Right atrium auricular region (tissue), 2 donors: ENCODE data around the gene DSE. TPM values are rescaled to one million over a fixed set of nuclear protein-coding genes. Genes with fewer than 3 reads are reported as not detected.

Source experiments
- DNase-seq: peaks from one replicate; pipeline ENCODE4 v3.0.0-alpha.2; 2019; ENCODE audit warnings: low spot score
- H3K27ac ChIP-seq, 2 donors: fragments of 200-600 bp; sonication (generic); 1 replicate in 1 of 2; 2 replicates in 1 of 2; pipeline ENCODE4 v1.5.1; 2016 to 2019
- H3K27me3 ChIP-seq, 2 donors: fragments of 200-600 bp; sonication (generic); one replicate each; pipeline versions ENCODE4 v1.5.1 to v1.6.0; 2017 to 2019
- H3K36me3 ChIP-seq: fragments of 200-600 bp; sonication (generic); one replicate; pipeline ENCODE4 v1.5.1; 2016
- H3K4me1 ChIP-seq, 2 donors: fragments of 200-600 bp; sonication (generic); one replicate each; pipeline versions ENCODE4 v1.5.1 to v1.6.0; 2017 to 2019
- H3K4me3 ChIP-seq, 2 donors: fragments of 200-600 bp; sonication (generic); 1 replicate in 1 of 2; 2 replicates in 1 of 2; pipeline ENCODE4 v1.5.1; 2017 to 2019; ENCODE audit warnings: mild to moderate bottlenecking in 1 of 2, moderate library complexity in 1 of 2
- H3K9me3 ChIP-seq, 2 donors: fragments of 200-600 bp; sonication (generic); one replicate each; pipeline ENCODE4 v1.5.1; 2019
- total RNA-seq, 2 donors: library from RNA; depleted of rRNA; stranded (reverse); fragments of >200 nt; gene quantifications; one replicate each; pipeline ENCODE4 v1.1.0, GENCODE V29; 2016
- TF ChIP-seq, protein P1 (sequence below), 2 donors: fragments of 200-600 bp; sonication (generic); IDR thresholded peaks; one replicate each; pipeline ENCODE4 v1.5.1; 2019; ENCODE audit warnings: antibody characterized with exemption in 2 of 2

DSE gene
- total RNA-seq, 2 donors from 2014 or later = 19.4 to 31.7 TPM

- Histone ChIP-seq H3K27ac (peak overlapping the region; percentile 95 to 98), H3K4me1 (peaks cover 0 to 28% of the 10 kb centered on the region in 2 donors), H3K27me3 (no peaks in the 10 kb centered on the region), H3K4me3 (peak overlapping the region; percentile 79 to 94), H3K9me3 (no peaks in the 10 kb centered on the region), H3K36me3 (no peaks in the 10 kb centered on the region)
- TF ChIP-seq, protein P1, sequence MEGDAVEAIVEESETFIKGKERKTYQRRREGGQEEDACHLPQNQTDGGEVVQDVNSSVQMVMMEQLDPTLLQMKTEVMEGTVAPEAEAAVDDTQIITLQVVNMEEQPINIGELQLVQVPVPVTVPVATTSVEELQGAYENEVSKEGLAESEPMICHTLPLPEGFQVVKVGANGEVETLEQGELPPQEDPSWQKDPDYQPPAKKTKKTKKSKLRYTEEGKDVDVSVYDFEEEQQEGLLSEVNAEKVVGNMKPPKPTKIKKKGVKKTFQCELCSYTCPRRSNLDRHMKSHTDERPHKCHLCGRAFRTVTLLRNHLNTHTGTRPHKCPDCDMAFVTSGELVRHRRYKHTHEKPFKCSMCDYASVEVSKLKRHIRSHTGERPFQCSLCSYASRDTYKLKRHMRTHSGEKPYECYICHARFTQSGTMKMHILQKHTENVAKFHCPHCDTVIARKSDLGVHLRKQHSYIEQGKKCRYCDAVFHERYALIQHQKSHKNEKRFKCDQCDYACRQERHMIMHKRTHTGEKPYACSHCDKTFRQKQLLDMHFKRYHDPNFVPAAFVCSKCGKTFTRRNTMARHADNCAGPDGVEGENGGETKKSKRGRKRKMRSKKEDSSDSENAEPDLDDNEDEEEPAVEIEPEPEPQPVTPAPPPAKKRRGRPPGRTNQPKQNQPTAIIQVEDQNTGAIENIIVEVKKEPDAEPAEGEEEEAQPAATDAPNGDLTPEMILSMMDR (IDR thresholded peaks at IDR 0.05) = no peak
- peak; percentile 89 for DNase-seq
Observed at GRCh38 chr6:116371120-116371917, 572 bp downstream of the DSE start.

DNA sequence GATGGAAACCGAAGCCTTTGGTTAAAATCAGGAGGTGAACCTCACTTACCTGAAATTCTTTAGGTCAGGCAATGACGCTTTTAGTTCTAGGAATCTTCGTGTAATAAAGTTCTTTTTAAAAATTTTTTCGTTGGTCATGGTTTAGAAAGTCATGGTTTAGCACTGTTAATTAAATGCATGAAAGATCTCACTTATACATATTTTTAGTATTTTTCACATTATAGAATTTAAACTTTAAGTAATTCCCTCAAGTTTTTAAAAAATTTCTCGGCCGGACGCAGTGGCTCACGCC lies 1.1 kb downstream of the DSE start:
- H3K36me3 ChIP-seq = no peaks in the 10 kb centered on the region
- H3K27me3 ChIP-seq = no peaks in the 10 kb centered on the region
- H3K4me1 ChIP-seq = peaks cover 0 to 28% of the 10 kb centered on the region in 2 donors
- H3K9me3 ChIP-seq = no peaks in the 10 kb centered on the region
- H3K4me3 ChIP-seq = peak overlapping the region; percentile 79 to 94
- TF ChIP-seq, protein P1 (IDR thresholded peaks at IDR 0.05) = no peak
- no peak for DNase-seq
- H3K27ac ChIP-seq = peak overlapping the region; percentile 95 to 98

GRCh38 chr6:116373300-116373699 lies 2.6 kb downstream of the DSE start:
- no peak for DNase-seq
- H3K36me3 ChIP-seq = no peaks in the 10 kb centered on the region
- TF ChIP-seq, protein P1 (IDR thresholded peaks at IDR 0.05) = no peak
- no peak overlapping the region for H3K4me3 ChIP-seq
- H3K27me3 ChIP-seq = no peaks in the 10 kb centered on the region
- H3K4me1 ChIP-seq = peaks cover 0 to 28% of the 10 kb centered on the region in 2 donors
- no peak overlapping the region for H3K27ac ChIP-seq
- H3K9me3 ChIP-seq = no peaks in the 10 kb centered on the region

DNA sequence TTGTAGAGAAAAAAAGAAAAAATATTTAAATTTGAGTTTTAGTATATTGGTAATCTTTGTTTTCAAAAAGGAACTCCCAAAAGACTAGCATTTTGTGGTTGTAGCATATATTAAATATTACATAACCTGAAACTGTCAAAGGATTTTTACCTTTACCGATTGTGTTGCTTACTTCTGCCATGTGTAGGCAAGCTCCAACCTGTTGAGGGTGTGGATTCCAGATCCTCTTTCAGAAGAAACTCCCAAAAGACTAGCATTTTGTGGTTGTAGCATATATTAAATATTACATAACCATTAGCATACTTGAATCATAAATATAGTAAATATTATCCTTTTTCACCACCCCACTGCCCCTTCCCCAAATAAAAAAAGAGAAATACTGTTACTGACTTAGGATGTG lies 3.2 kb downstream of the DSE start:
- no peak for DNase-seq
- TF ChIP-seq, protein P1 (IDR thresholded peaks at IDR 0.05) = no peak
- Histone ChIP-seq H3K4me1 (peaks cover 0 to 28% of the 10 kb centered on the region in 2 donors), H3K36me3 (no peaks in the 10 kb centered on the region), H3K9me3 (no peaks in the 10 kb centered on the region), H3K4me3 (no peak overlapping the region), H3K27me3 (no peaks in the 10 kb centered on the region), H3K27ac (no peak overlapping the region)

DNA sequence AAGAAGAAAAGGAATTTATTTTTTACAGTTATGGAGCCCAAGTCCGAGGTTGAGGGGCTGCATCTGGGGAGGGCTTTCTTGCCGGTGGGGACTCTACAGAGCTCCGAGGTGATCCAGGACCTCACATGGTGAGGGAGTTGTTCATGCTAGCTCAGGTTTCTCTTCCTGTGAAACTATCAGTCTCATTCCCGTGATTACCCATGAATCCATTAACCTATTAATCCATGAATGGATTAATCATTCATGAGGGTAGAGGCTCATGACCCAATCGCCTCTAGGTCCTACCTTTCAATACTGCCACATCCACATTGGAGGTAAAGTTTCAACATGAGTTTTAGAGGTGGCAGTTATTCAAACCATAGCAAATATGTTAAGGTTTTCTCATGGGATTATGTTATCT lies 3.8 kb downstream of the DSE start:
- DNase-seq = no peak
- H3K27me3 ChIP-seq = no peaks in the 10 kb centered on the region
- TF ChIP-seq, protein P1 (IDR thresholded peaks at IDR 0.05) = no peak

GRCh38 chr6:116375262-116375661 lies 4.5 kb downstream of the DSE start:
- no peaks in the 10 kb centered on the region for H3K9me3 ChIP-seq
- H3K4me1 ChIP-seq = peaks cover 0 to 20% of the 10 kb centered on the region in 2 donors
- no peak overlapping the region for H3K27ac ChIP-seq
- no peak for DNase-seq
- no peaks in the 10 kb centered on the region for H3K27me3 ChIP-seq
- TF ChIP-seq, protein P1 (IDR thresholded peaks at IDR 0.05) = no peak
- no peaks in the 10 kb centered on the region for H3K36me3 ChIP-seq
- H3K4me3 ChIP-seq = no peak overlapping the region

More for the DNA sequence above, 3.8 kb downstream of the DSE start:
- Histone ChIP-seq H3K4me3 (no peak overlapping the region), H3K27ac (no peak overlapping the region), H3K9me3 (no peaks in the 10 kb centered on the region), H3K4me1 (peaks cover 0 to 23% of the 10 kb centered on the region in 2 donors), H3K36me3 (no peaks in the 10 kb centered on the region)
